Smooth muscle cell (in vitro differentiated cells): ENCODE results near the gene ZDHHC17. TPM values are rescaled to one million over a fixed set of nuclear protein-coding genes. Genes with fewer than 3 reads are reported as not detected.

Experiments
- DNase-seq: peaks from one replicate; lab custom pipeline; 2025; ENCODE audit not compliant: unreplicated experiment; lab: John Stamatoyannopoulos, UW
- H2AFZ ChIP-seq: fragments of 200-600 bp; sonication (generic); 2 replicates; pipeline ENCODE4 v1.6.0; 2016; ENCODE audit warnings: antibody characterized with exemption, low read depth, mild to moderate bottlenecking
- H3F3A ChIP-seq: fragments of 200-600 bp; sonication (generic); 2 replicates; pipeline ENCODE4 v1.6.0; 2017; ENCODE audit warnings: antibody characterized with exemption, low read depth
- H3K27ac ChIP-seq: fragments of 200-600 bp; sonication (generic); 2 replicates; pipeline ENCODE4 v1.5.1; 2016; ENCODE audit warnings: low read depth, mild to moderate bottlenecking
- H3K27me3 ChIP-seq: fragments of 200-600 bp; sonication (generic); 2 replicates; pipeline ENCODE4 v1.6.1; 2016; ENCODE audit warnings: low read depth, mild to moderate bottlenecking
- H3K36me3 ChIP-seq: fragments of 200-600 bp; sonication (generic); 2 replicates; pipeline ENCODE4 v1.5.1; 2016; ENCODE audit warnings: low read depth
- H3K4me1 ChIP-seq: fragments of 200-600 bp; sonication (generic); 2 replicates; pipeline ENCODE4 v1.5.1; 2016; ENCODE audit warnings: low read depth
- H3K4me2 ChIP-seq: fragments of 200-600 bp; sonication (generic); 2 replicates; pipeline ENCODE4 v1.6.0; 2016; ENCODE audit warnings: mild to moderate bottlenecking
- H3K4me3 ChIP-seq: fragments of 200-600 bp; sonication (generic); 2 replicates; pipeline ENCODE4 v1.5.1; 2016; ENCODE audit warnings: mild to moderate bottlenecking
- H3K79me2 ChIP-seq: fragments of 200-600 bp; sonication (generic); 2 replicates; pipeline ENCODE4 v1.6.0; 2016; ENCODE audit warnings: low read depth, mild to moderate bottlenecking
- H3K9ac ChIP-seq: fragments of 200-600 bp; sonication (generic); 2 replicates; pipeline ENCODE4 v1.6.0; 2016; ENCODE audit warnings: low read depth
- H3K9me3 ChIP-seq: fragments of 200-600 bp; sonication (generic); replicated peaks from 2 replicates; pipeline ENCODE4 v1.5.1; 2016; ENCODE audit warnings: low read depth
- H4K20me1 ChIP-seq: fragments of 200-600 bp; sonication (generic); 2 replicates; pipeline ENCODE4 v1.6.0; 2016; ENCODE audit warnings: low read depth
- CTCF ChIP-seq: fragments of 200-600 bp; sonication (generic); IDR thresholded peaks from 2 replicates; pipeline ENCODE4 v1.5.1; 2017; ENCODE audit warnings: borderline replicate concordance, mild to moderate bottlenecking, antibody characterized with exemption; ENCODE audit not compliant: insufficient read depth, poor library complexity, severe bottlenecking
- WGBS: methylation state at CpG from one replicate; pipeline ENCODE4 v1.1.7; 2016; ENCODE audit warnings: low lambda C conversion rate; 5-methylcytosine and 5-hydroxymethylcytosine counted together
- polyA plus RNA-seq: library from polyadenylated mRNA; unstranded; fragments of >200 nt; fragmentation: Nextera tagmentation; extraction: Ambion mirVana; gene quantifications from 2 replicates; pipeline ENCODE4 v1.2.1, GENCODE V29; 2016
- total RNA-seq: library from RNA; depleted of rRNA; stranded (reverse); fragments of >200 nt; gene quantifications from 2 replicates; pipeline ENCODE4 v1.2.3, GENCODE V29; 2014

Gene ZDHHC17
- total and polyA plus RNA-seq, 2 experiments from 2014 or later, result 12.8 to 34.8 TPM

- H3K36me3 ChIP-seq, result no peaks in the 10 kb centered on the region
- no peaks in the 10 kb centered on the region for H3K79me2 ChIP-seq
- no peak overlapping the region for H3K4me3 ChIP-seq
- no peaks in the 10 kb centered on the region for H3F3A ChIP-seq
- no peak for DNase-seq
- no peak overlapping the region for H2AFZ ChIP-seq
- H3K9ac ChIP-seq, result no peak overlapping the region
- H4K20me1 ChIP-seq, result no peaks in the 10 kb centered on the region
- no peak overlapping the region for H3K4me2 ChIP-seq
- 89% methylated on average over 1 of the region's 1 CpG for WGBS
- no peak for TF ChIP-seq CTCF
- H3K27me3 ChIP-seq, result no peaks in the 10 kb centered on the region
- H3K27ac ChIP-seq, result no peak overlapping the region
- peaks cover 3% of the 10 kb centered on the region for H3K4me1 ChIP-seq
- peaks cover 6% of the 10 kb centered on the region for H3K9me3 ChIP-seq
These were observed 132.4 kb downstream of the ZDHHC17 start for GRCh38 chr12:76896274-76896673.

GRCh38 chr12:76898442-76898841, 134.5 kb downstream of the ZDHHC17 start:
- Histone ChIP-seq H2AFZ (no peak overlapping the region), H3K79me2 (no peaks in the 10 kb centered on the region), H3K4me1 (peaks cover 3% of the 10 kb centered on the region), H3K4me3 (no peak overlapping the region), H3K27ac (no peak overlapping the region), H3K36me3 (no peaks in the 10 kb centered on the region), H4K20me1 (no peaks in the 10 kb centered on the region), H3K27me3 (no peaks in the 10 kb centered on the region), H3K9ac (no peak overlapping the region), H3K4me2 (no peak overlapping the region), H3F3A (no peaks in the 10 kb centered on the region), H3K9me3 (peaks cover 6% of the 10 kb centered on the region)
- TF ChIP-seq CTCF, result no peak
- 75% methylated on average over 1 of the region's 1 CpG for WGBS
- DNase-seq, result no peak

DNA sequence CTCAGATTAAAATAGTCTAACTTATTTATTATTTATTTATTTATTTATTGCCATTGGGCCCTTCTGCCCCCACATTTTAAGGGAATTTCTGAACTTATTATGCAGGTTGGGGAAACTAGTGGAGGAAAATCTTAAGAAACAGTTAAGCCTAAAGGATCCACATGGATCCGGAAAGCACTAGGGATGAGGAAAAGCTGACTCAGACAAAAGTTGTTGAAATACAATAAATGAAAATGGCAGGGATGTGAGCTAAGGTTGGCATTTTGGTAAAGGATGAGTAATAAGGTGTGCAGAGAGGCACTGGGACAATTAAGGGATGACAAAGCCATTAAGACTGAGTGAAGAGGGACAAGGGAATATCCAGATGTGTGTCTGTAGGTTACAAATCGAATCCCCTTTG, 135.6 kb downstream of the ZDHHC17 start:
- no peak overlapping the region for H3K27ac ChIP-seq
- no peaks in the 10 kb centered on the region for H3K27me3 ChIP-seq
- H3K9me3 ChIP-seq, result no peaks in the 10 kb centered on the region
- H3K9ac ChIP-seq, result no peak overlapping the region
- WGBS, result 90% methylated on average over 2 of the region's 2 CpGs
- no peak for DNase-seq
- H4K20me1 ChIP-seq, result no peaks in the 10 kb centered on the region
- no peaks in the 10 kb centered on the region for H3F3A ChIP-seq
- no peaks in the 10 kb centered on the region for H3K79me2 ChIP-seq
- H3K4me2 ChIP-seq, result no peak overlapping the region
- peaks cover 3% of the 10 kb centered on the region for H3K4me1 ChIP-seq
- no peak overlapping the region for H2AFZ ChIP-seq
- TF ChIP-seq CTCF, result no peak
- H3K36me3 ChIP-seq, result no peaks in the 10 kb centered on the region
- no peak overlapping the region for H3K4me3 ChIP-seq

DNA sequence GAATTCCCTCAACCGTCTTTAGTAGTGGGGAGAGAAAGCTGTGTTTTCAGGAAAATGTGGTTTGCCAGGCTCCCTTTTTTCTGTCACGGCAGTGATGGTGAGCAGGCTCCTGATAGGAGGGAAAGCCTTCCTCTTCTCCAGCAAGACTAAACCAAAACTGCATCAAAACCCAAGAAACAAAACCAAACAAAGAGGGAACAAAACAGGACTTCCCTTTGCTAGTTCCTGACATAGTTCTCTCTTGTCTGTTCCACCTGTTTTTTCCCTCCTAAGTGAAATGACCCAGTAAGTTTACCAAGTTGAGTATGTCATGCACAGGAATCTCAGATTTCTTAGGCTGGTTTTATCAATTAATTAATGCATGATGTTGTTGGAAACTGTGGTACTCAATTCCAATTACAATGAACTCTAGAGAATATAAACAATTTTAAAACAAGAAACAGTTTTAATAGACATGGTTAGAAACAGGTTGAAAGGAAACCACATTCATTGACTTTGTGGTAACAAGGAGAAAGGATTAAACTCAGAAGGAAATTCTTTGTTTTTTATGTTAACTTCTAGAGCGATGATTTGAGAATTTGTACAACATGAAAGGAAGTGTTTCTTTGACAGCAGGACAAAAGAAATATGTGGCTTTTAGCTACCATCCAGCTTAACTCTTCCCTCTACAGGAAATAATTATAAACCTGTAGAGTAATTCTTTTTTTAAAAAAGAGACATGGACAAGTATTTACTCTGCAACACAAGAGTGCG, 137.9 kb downstream of the ZDHHC17 start:
- WGBS, result 77% methylated on average over 4 of the region's 4 CpGs

More for the DNA sequence above, 137.9 kb downstream of the ZDHHC17 start:
- Histone ChIP-seq H3K4me3 (no peak overlapping the region), H3F3A (no peaks in the 10 kb centered on the region), H2AFZ (no peak overlapping the region), H3K27ac (no peak overlapping the region), H3K4me1 (peaks cover 3% of the 10 kb centered on the region), H3K9ac (no peak overlapping the region), H3K27me3 (no peaks in the 10 kb centered on the region), H3K36me3 (no peaks in the 10 kb centered on the region), H4K20me1 (no peaks in the 10 kb centered on the region), H3K9me3 (no peaks in the 10 kb centered on the region), H3K4me2 (no peak overlapping the region), H3K79me2 (no peaks in the 10 kb centered on the region)
- no peak for DNase-seq
- no peak for TF ChIP-seq CTCF
